Measurements from ENCODE around the gene POC1B. TPM values are rescaled to one million over a fixed set of nuclear protein-coding genes. Genes with fewer than 3 reads are reported as not detected.
"Not testable (repeated sequence)": the region's sequence is repeated elsewhere in the genome, so short reads cannot be mapped to it uniquely, and the experiment has no call there.

The POC1B gene
- total RNA-seq, 4 donors from 2014 or later, result 24.3 to 42.9 (median 31.1) TPM

- TF ChIP-seq, protein P1, sequence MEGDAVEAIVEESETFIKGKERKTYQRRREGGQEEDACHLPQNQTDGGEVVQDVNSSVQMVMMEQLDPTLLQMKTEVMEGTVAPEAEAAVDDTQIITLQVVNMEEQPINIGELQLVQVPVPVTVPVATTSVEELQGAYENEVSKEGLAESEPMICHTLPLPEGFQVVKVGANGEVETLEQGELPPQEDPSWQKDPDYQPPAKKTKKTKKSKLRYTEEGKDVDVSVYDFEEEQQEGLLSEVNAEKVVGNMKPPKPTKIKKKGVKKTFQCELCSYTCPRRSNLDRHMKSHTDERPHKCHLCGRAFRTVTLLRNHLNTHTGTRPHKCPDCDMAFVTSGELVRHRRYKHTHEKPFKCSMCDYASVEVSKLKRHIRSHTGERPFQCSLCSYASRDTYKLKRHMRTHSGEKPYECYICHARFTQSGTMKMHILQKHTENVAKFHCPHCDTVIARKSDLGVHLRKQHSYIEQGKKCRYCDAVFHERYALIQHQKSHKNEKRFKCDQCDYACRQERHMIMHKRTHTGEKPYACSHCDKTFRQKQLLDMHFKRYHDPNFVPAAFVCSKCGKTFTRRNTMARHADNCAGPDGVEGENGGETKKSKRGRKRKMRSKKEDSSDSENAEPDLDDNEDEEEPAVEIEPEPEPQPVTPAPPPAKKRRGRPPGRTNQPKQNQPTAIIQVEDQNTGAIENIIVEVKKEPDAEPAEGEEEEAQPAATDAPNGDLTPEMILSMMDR (IDR thresholded peaks at IDR 0.05), result peak in 1 of 6 experiments; percentile 17
- not testable (repeated sequence) for H3K27ac ChIP-seq, H3K4me3 ChIP-seq, H3K27me3 ChIP-seq, H3K36me3 ChIP-seq, DNase-seq, H3K9me3 ChIP-seq
- H3K4me1 ChIP-seq, result peaks cover 0 to 12% (median 0%) of the 10 kb centered on the region in 4 donors
These were observed 66.6 kb downstream of the POC1B start for GRCh38 chr12:89459279-89459678.

DNA sequence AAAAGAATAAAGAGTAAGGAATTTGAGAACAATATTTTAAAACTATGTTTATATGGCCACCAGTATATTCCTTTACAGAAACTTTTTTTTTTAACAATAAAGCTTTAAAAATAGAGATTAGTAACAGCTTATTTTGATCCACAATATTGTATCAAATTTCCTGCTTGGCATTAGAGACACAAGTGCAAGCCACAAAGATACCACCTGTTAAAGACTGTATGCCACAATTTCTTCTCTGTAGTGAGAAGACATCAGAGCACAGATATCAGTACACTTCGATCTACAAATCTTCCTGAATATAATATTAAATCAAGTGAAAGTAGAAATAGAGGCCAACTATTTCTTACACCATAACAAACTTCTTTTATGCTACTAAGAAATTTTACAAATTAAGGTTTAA lies 69.3 kb downstream of the POC1B start:
- DNase-seq, result no peak
- no peak overlapping the region for H3K4me3 ChIP-seq
- peaks cover 0 to 11% (median 0%) of the 10 kb centered on the region in 4 donors for H3K4me1 ChIP-seq
- no peaks in the 10 kb centered on the region for H3K27me3 ChIP-seq
- no peaks in the 10 kb centered on the region for H3K9me3 ChIP-seq
- no peak overlapping the region for H3K27ac ChIP-seq
- no peaks in the 10 kb centered on the region for H3K36me3 ChIP-seq
- TF ChIP-seq, protein P1 (IDR thresholded peaks at IDR 0.05), result no peak
- no peak for TF ChIP-seq POLR2A (IDR thresholded peaks at IDR 0.05)

GRCh38 chr12:89454080-89454848 lies 71.6 kb downstream of the POC1B start:
- Histone ChIP-seq H3K27ac (peak overlapping the region; percentile 18 to 86 (median 41)), H3K4me3 (no peak overlapping the region)
- TF ChIP-seq, protein P1 (IDR thresholded peaks at IDR 0.05), result no peak
- no peak for TF ChIP-seq POLR2A (IDR thresholded peaks at IDR 0.05)

DNA sequence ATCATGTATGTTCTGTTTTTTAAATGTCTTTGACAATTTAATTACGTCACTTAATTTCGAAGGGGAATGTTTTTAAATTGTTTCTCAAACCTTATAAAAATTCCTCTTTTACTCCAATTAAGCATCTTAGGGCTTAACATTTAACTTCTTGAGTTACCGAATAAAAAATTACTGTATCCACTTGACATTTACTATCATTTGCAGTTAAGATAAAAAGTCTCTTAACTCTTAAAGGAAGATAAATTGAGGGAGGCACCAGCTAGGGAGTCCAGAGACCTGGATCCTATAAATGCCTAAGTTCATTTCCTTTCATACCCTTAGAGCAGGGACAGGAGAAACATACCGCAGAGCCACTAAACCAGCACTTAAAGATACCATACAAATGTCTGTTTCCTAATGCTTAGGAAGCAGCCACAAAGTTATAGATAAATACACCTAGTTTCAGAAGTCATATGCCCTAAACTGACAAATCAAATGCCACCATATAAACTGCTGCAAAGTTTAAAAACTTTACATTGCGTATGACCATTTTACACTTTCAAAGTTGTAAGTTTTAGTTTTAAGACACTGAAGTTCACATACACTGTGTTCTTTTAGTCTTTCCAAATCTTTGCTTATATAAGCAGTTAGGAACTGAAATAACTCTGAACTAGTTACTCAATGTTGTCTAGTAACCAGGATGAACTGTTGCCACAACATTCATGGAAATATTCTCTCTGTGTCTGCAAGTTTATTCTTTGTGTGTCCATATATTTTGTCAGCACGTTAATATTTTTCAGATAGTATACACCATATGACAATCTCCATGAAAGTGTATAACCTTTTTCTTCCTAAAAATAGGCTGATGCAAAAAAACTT lies 72.5 kb downstream of the POC1B start:
- no peaks in the 10 kb centered on the region for H3K27me3 ChIP-seq
- peaks cover 0 to 3% (median 0%) of the 10 kb centered on the region in 4 donors for H3K4me1 ChIP-seq
- DNase-seq, result no peak
- no peak for TF ChIP-seq POLR2A (IDR thresholded peaks at IDR 0.05)
- TF ChIP-seq, protein P1 (IDR thresholded peaks at IDR 0.05), result no peak
- H3K27ac ChIP-seq, result peak overlapping the region; percentile 18 to 86 (median 41)
- H3K4me3 ChIP-seq, result no peak overlapping the region
- H3K9me3 ChIP-seq, result no peaks in the 10 kb centered on the region
- no peaks in the 10 kb centered on the region for H3K36me3 ChIP-seq

More at GRCh38 chr12:89454080-89454848, 71.6 kb downstream of the POC1B start:
- no peaks in the 10 kb centered on the region for H3K27me3 ChIP-seq
- no peaks in the 10 kb centered on the region for H3K9me3 ChIP-seq
- H3K4me1 ChIP-seq, result peaks cover 0 to 3% (median 0%) of the 10 kb centered on the region in 4 donors
- DNase-seq, result no peak
- H3K36me3 ChIP-seq, result no peaks in the 10 kb centered on the region

GRCh38 chr12:89451841-89452251 lies 74.0 kb downstream of the POC1B start:
- H3K27ac ChIP-seq, result peak overlapping the region; percentile 18 to 86 (median 49)
- no peak for DNase-seq
- no peaks in the 10 kb centered on the region for H3K27me3 ChIP-seq
- peaks cover 0 to 3% (median 0%) of the 10 kb centered on the region in 4 donors for H3K4me1 ChIP-seq
- H3K36me3 ChIP-seq, result no peaks in the 10 kb centered on the region
- TF ChIP-seq POLR2A (IDR thresholded peaks at IDR 0.05), result no peak
- TF ChIP-seq, protein P1 (IDR thresholded peaks at IDR 0.05), result no peak
- H3K9me3 ChIP-seq, result no peaks in the 10 kb centered on the region
- H3K4me3 ChIP-seq, result no peak overlapping the region

All from Peyer's patch (tissue), 4 donors.